Measurements from ENCODE around the gene ULK4. TPM values are rescaled to one million over a fixed set of nuclear protein-coding genes. Genes with fewer than 3 reads are reported as not detected.
A peak's percentile ranks its signal among the peaks of the same experiment; 100 is the strongest.

ULK4 gene
- total and polyA plus RNA-seq, 9 of the 15 experiments (the other 6 are each of a cell fraction or from before 2014, with no cell fraction given): 3.0 to 5.9 (median 3.5) TPM

DNA sequence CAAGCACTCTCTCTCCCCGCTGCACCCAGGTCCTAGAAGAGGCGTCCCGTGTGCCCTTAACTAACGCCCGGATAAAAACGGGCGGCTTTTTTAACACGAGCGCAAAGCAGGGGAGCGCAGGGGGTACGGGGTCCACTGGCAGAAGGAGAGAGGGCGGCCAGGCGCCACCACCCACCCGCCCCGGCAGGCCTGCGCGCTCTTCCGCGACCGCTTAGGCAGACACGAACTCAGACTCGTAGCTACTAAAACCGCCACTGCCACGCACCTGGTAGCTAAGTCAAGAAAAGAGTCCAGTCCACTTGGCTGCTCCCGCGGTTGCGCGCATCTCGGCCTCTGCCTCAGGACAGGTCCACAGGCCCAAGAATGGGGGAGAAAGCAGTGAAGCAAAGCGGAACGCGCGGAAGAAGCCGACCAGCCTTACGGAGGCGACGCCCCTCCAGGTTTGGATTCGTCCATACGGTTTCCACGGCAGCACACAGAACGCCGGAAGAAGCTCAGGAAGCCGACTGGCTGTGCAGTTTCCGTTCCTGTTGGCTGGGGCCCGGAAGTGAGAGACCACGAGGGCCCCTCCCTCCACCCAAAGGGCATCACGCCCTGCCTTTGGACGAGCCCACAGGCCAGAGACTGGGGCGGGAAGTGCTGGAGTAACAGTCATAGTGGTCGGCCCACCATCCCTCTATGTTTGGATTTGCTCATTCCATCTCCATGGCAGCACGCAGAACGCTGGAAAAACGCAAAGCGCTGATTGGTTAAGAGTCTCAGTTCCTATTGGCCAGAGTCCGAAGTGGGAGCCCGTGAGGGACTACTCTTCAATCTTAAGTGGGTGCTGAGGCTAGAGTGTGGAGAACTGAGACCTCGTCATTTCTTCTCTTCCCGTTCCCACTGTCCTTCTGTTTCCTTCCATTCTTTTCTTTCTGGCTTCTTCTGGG lies at the start of gene ULK4 (continued):
- TF ChIP-seq TAF9B (IDR thresholded peaks at IDR 0.05; ENCODE audit: partially characterized antibody) (no peak), RBM34 (IDR thresholded peaks at IDR 0.05; ENCODE audit: borderline replicate concordance, insufficient read depth, low read length) (no peak), EP300 (IDR thresholded peaks at IDR 0.05; ENCODE audit: low read length) (peak; percentile 43), GTF2A2 (tag; IDR thresholded peaks at IDR 0.05) (no peak), SMAD2 (IDR thresholded peaks at IDR 0.05; ENCODE audit: low read depth, low read length) (no peak), POLR2A (conservative IDR thresholded peaks at IDR 0.05) (peak; percentile 56), LARP7 (IDR thresholded peaks at IDR 0.05) (no peak), POLR2AphosphoS2 (IDR thresholded peaks at IDR 0.05; ENCODE audit: low read length) (no peak), ZNF133 (CRISPR knock-in tag; IDR thresholded peaks at IDR 0.05) (no peak), BRF2 (IDR thresholded peaks at IDR 0.05; ENCODE audit: borderline replicate concordance, insufficient read depth, insufficient read length) (no peak), ZNF165 (CRISPR knock-in tag; IDR thresholded peaks at IDR 0.05; ENCODE audit: borderline replicate concordance) (no peak), ZSCAN29 (IDR thresholded peaks at IDR 0.05) (no peak), NCOR1 (IDR thresholded peaks at IDR 0.05) (no peak), ZFP36 (IDR thresholded peaks at IDR 0.05; ENCODE audit: low read depth, low read length, partially characterized antibody) (peak; percentile 17), NR0B1 (IDR thresholded peaks at IDR 0.05; ENCODE audit: partially characterized antibody) (no peak), JUN (IDR thresholded peaks at IDR 0.05; ENCODE audit: borderline replicate concordance, low read depth, low read length) (peak; percentile 63; the same call in 1 of the 2 replicates), JUN (CRISPR knock-in tag; IDR thresholded peaks at IDR 0.05; ENCODE audit: borderline replicate concordance) (no peak), ZNF431 (CRISPR knock-in tag; IDR thresholded peaks at IDR 0.05) (no peak), ZNF134 (CRISPR knock-in tag; conservative IDR thresholded peaks at IDR 0.05) (no peak), ZNF384 (IDR thresholded peaks at IDR 0.05; ENCODE audit: low read depth, low read length) (no peak), CREM (IDR thresholded peaks at IDR 0.05; ENCODE audit: low read depth) (peak; percentile 96), KDM5B (IDR thresholded peaks at IDR 0.05; ENCODE audit: insufficient replicate concordance, low read depth, low read length) (no peak), NKRF (IDR thresholded peaks at IDR 0.05; ENCODE audit: borderline replicate concordance) (peak; percentile 99)
- TF ChIP-seq, protein P1, sequence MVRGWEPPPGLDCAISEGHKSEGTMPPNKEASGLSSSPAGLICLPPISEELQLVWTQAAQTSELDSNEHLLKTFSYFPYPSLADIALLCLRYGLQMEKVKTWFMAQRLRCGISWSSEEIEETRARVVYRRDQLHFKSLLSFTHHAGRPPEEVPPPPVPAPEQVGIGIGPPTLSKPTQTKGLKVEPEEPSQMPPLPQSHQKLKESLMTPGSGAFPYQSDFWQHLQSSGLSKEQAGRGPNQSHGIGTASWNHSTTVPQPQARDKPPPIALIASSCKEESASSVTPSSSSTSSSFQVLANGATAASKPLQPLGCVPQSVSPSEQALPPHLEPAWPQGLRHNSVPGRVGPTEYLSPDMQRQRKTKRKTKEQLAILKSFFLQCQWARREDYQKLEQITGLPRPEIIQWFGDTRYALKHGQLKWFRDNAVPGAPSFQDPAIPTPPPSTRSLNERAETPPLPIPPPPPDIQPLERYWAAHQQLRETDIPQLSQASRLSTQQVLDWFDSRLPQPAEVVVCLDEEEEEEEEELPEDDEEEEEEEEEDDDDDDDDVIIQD (CRISPR knock-in tag; IDR thresholded peaks at IDR 0.05): no peak

Data from K562 (cell line).